ENCODE measurements around the gene MBP. TPM values are rescaled to one million over a fixed set of nuclear protein-coding genes. Genes with fewer than 3 reads are reported as not detected.
"Not testable (repeated sequence)": the region's sequence is repeated elsewhere in the genome, so short reads cannot be mapped to it uniquely, and the experiment has no call there.

Gene MBP
- total and polyA plus RNA-seq, 2 donors (not counting 1 experiment from before 2014, with no cell fraction given): 2.3 to 3.6 TPM

DNA sequence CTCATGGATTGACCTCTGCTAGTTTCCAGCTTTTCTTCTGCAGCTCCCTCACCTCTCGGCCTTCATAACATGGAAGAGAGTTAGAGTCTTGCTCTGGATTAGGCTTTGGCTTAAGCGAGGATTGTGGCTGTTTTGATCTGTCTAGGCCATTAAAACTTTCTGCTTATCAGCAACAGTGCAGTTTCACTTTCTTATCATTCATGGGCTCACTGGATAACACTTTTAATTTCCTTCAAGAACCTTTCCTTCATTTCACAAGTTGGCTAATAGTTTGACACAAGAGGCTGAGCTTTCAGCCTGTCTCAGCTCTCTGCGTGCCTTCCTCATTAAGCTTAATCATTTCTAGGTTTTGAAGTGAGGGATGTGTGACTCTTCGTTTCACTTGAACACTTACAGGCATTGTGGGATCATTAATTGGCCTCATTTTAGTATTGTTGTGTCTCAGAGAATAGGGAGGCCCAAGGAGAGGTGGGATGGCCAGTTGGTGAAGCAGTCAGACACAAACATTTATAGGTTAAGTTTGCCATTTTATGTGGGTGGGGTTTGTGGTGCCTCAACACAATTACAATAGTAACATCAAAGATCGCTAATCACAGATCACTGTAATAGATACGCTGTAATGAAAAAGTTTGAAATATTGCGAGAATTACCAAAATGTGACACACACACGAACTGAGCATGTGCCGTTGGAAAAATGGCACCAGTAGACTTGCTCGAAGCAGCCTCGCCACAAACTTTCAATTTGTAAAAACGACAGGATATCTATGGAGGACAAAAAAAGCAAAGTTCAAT, 180.9 kb downstream of the MBP start:
- no peak overlapping the region for H2AFZ ChIP-seq (ENCODE audit: low read length)
- H3K27ac ChIP-seq (ENCODE audit: insufficient read depth, low read length): no peak overlapping the region
- TF ChIP-seq, protein P1, sequence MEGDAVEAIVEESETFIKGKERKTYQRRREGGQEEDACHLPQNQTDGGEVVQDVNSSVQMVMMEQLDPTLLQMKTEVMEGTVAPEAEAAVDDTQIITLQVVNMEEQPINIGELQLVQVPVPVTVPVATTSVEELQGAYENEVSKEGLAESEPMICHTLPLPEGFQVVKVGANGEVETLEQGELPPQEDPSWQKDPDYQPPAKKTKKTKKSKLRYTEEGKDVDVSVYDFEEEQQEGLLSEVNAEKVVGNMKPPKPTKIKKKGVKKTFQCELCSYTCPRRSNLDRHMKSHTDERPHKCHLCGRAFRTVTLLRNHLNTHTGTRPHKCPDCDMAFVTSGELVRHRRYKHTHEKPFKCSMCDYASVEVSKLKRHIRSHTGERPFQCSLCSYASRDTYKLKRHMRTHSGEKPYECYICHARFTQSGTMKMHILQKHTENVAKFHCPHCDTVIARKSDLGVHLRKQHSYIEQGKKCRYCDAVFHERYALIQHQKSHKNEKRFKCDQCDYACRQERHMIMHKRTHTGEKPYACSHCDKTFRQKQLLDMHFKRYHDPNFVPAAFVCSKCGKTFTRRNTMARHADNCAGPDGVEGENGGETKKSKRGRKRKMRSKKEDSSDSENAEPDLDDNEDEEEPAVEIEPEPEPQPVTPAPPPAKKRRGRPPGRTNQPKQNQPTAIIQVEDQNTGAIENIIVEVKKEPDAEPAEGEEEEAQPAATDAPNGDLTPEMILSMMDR (conservative IDR thresholded peaks at IDR 0.05 in 1 of 2, IDR thresholded peaks at IDR 0.05 in 1 of 2; ENCODE audit: low read depth in 1 of 2, low read length in 2 of 2): no peak
- TF ChIP-seq EZH2 (IDR thresholded peaks at IDR 0.05; ENCODE audit: low read length, missing control alignments): no peak
- no peaks in the 10 kb centered on the region for H3K79me2 ChIP-seq (ENCODE audit: control insufficient read depth, insufficient read depth, low read length)
- H3K4me1 ChIP-seq (ENCODE audit: control insufficient read depth, extremely low read depth, insufficient read depth, low read length): no peaks in the 10 kb centered on the region
- no peak overlapping the region for H3K4me2 ChIP-seq (ENCODE audit: extremely low read depth, insufficient read depth, low read length)
- H3K9me3 ChIP-seq (ENCODE audit: control insufficient read depth, insufficient read depth, low read depth, low read length): no peaks in the 10 kb centered on the region
- H3K4me3 ChIP-seq (replicated peaks in 1 of 4; ENCODE audit: control extremely low read depth in 1 of 4, insufficient read depth in 1 of 4, low read depth in 3 of 4, low read length in 4 of 4): no peak overlapping the region
- H3K36me3 ChIP-seq (ENCODE audit: control insufficient read depth, insufficient read depth, low read length): peaks cover 2% of the 10 kb centered on the region
- no peaks in the 10 kb centered on the region for H3K27me3 ChIP-seq (ENCODE audit: control insufficient read depth, insufficient read depth, low read length)
- DNase-seq (ENCODE audit: low read depth in 2 of 2): no peak
- no peaks in the 10 kb centered on the region for H4K20me1 ChIP-seq (ENCODE audit: control insufficient read depth, extremely low read depth, insufficient read depth, low read length)
- no peak overlapping the region for H3K9ac ChIP-seq (ENCODE audit: insufficient read depth, low read length)

DNA sequence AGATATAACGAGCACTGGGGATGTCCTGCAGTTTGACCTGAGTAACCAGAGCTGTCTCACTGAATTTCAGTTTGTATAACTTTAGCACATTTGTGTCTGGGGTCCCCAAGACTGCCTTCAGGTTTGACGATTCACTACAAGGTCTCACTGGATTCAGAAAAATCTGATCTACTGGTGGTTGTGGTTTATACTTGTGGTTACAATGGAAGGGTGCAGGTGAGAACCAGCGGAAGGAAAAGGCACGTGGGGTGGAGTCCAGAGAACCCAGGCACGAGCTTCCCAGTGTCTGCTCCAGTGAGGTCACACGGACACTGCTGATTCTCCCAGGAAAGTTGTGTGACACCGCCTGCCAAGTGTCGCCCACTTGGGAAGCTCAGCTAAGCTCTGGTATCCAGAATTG, 184.2 kb downstream of the MBP start:
- no peaks in the 10 kb centered on the region for H3K27me3 ChIP-seq (ENCODE audit: control insufficient read depth, insufficient read depth, low read length)
- H3K36me3 ChIP-seq (ENCODE audit: control insufficient read depth, insufficient read depth, low read length): no peaks in the 10 kb centered on the region
- no peaks in the 10 kb centered on the region for H3K4me1 ChIP-seq (ENCODE audit: control insufficient read depth, extremely low read depth, insufficient read depth, low read length)
- H4K20me1 ChIP-seq (ENCODE audit: control insufficient read depth, extremely low read depth, insufficient read depth, low read length): no peaks in the 10 kb centered on the region
- no peak overlapping the region for H2AFZ ChIP-seq (ENCODE audit: low read length)
- H3K9ac ChIP-seq (ENCODE audit: insufficient read depth, low read length): no peak overlapping the region
- H3K9me3 ChIP-seq (ENCODE audit: control insufficient read depth, insufficient read depth, low read depth, low read length): no peaks in the 10 kb centered on the region
- H3K27ac ChIP-seq (ENCODE audit: insufficient read depth, low read length): no peak overlapping the region
- no peak overlapping the region for H3K4me2 ChIP-seq (ENCODE audit: extremely low read depth, insufficient read depth, low read length)
- TF ChIP-seq, protein P1 (conservative IDR thresholded peaks at IDR 0.05 in 1 of 2, IDR thresholded peaks at IDR 0.05 in 1 of 2; ENCODE audit: low read depth in 1 of 2, low read length in 2 of 2): no peak
- no peak for TF ChIP-seq EZH2 (IDR thresholded peaks at IDR 0.05; ENCODE audit: low read length, missing control alignments)
- H3K79me2 ChIP-seq (ENCODE audit: control insufficient read depth, insufficient read depth, low read length): no peaks in the 10 kb centered on the region
- DNase-seq (ENCODE audit: low read depth in 2 of 2): no peak
- H3K4me3 ChIP-seq (replicated peaks in 1 of 4; ENCODE audit: control extremely low read depth in 1 of 4, insufficient read depth in 1 of 4, low read depth in 3 of 4, low read length in 4 of 4): no peak overlapping the region

DNA sequence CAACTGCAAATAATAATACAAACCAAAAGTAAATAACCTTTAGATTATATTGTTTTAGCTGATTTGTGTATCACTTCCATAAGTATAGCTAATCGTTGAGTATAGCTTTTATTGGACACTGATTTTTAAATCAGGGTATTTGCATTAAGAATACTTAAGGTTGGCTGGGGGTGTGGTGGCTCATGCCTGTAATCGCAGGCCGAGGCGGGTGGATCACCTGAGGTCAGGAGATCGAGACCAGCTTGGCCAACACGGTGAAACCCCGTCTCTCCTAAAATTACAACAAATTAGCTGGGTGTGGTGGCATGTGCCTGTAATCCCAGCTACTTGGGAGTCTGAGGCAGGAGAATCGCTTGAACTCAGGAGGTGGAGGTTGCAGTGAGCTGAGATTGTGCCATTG, 188.2 kb downstream of the MBP start:
- not testable (repeated sequence) for H2AFZ ChIP-seq (ENCODE audit: low read length); H3K27me3 ChIP-seq (ENCODE audit: control insufficient read depth, insufficient read depth, low read length); H3K4me2 ChIP-seq (ENCODE audit: extremely low read depth, insufficient read depth, low read length)

More for the DNA sequence above, 188.2 kb downstream of the MBP start:
- H4K20me1 ChIP-seq (ENCODE audit: control insufficient read depth, extremely low read depth, insufficient read depth, low read length); H3K79me2 ChIP-seq (ENCODE audit: control insufficient read depth, insufficient read depth, low read length); H3K4me1 ChIP-seq (ENCODE audit: control insufficient read depth, extremely low read depth, insufficient read depth, low read length); H3K27ac ChIP-seq (ENCODE audit: insufficient read depth, low read length); DNase-seq (ENCODE audit: low read depth in 2 of 2); H3K9ac ChIP-seq (ENCODE audit: insufficient read depth, low read length); H3K9me3 ChIP-seq (ENCODE audit: control insufficient read depth, insufficient read depth, low read depth, low read length); H3K36me3 ChIP-seq (ENCODE audit: control insufficient read depth, insufficient read depth, low read length); H3K4me3 ChIP-seq (replicated peaks in 1 of 4; ENCODE audit: control extremely low read depth in 1 of 4, insufficient read depth in 1 of 4, low read depth in 3 of 4, low read length in 4 of 4): not testable (repeated sequence)
